Measurements from ENCODE around the gene SERINC2. TPM values are rescaled to one million over a fixed set of nuclear protein-coding genes. Genes with fewer than 3 reads are reported as not detected.

The SERINC2 gene
- total and polyA plus RNA-seq, 4 donors: 4.9 to 66.4 (median 38.7) TPM

- TF ChIP-seq FOXA1 (IDR thresholded peaks at IDR 0.05) (no peak), JUND (IDR thresholded peaks at IDR 0.05) (no peak), CTCF (IDR thresholded peaks at IDR 0.05; ENCODE audit: low read depth, low read length, missing input control) (no peak), YY1 (IDR thresholded peaks at IDR 0.05) (no peak), HNF4G (IDR thresholded peaks at IDR 0.05) (no peak), GABPA (IDR thresholded peaks at IDR 0.05 in 1 of 2, conservative IDR thresholded peaks at IDR 0.05 in 1 of 2) (no peak), HNF4A (conservative IDR thresholded peaks at IDR 0.05) (no peak), TAF1 (conservative IDR thresholded peaks at IDR 0.05) (no peak), SP1 (IDR thresholded peaks at IDR 0.05) (no peak), RXRA (IDR thresholded peaks at IDR 0.05) (no peak), FOXA2 (IDR thresholded peaks at IDR 0.05) (no peak), EGR1 (IDR thresholded peaks at IDR 0.05; ENCODE audit: low read depth in 2 of 2) (no peak)
- TF ChIP-seq, protein P1, sequence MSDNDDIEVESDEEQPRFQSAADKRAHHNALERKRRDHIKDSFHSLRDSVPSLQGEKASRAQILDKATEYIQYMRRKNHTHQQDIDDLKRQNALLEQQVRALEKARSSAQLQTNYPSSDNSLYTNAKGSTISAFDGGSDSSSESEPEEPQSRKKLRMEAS (IDR thresholded peaks at IDR 0.05): no peak
- TF ChIP-seq, protein P2, sequence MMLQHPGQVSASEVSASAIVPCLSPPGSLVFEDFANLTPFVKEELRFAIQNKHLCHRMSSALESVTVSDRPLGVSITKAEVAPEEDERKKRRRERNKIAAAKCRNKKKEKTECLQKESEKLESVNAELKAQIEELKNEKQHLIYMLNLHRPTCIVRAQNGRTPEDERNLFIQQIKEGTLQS (IDR thresholded peaks at IDR 0.05): no peak
- TF ChIP-seq, protein P3, sequence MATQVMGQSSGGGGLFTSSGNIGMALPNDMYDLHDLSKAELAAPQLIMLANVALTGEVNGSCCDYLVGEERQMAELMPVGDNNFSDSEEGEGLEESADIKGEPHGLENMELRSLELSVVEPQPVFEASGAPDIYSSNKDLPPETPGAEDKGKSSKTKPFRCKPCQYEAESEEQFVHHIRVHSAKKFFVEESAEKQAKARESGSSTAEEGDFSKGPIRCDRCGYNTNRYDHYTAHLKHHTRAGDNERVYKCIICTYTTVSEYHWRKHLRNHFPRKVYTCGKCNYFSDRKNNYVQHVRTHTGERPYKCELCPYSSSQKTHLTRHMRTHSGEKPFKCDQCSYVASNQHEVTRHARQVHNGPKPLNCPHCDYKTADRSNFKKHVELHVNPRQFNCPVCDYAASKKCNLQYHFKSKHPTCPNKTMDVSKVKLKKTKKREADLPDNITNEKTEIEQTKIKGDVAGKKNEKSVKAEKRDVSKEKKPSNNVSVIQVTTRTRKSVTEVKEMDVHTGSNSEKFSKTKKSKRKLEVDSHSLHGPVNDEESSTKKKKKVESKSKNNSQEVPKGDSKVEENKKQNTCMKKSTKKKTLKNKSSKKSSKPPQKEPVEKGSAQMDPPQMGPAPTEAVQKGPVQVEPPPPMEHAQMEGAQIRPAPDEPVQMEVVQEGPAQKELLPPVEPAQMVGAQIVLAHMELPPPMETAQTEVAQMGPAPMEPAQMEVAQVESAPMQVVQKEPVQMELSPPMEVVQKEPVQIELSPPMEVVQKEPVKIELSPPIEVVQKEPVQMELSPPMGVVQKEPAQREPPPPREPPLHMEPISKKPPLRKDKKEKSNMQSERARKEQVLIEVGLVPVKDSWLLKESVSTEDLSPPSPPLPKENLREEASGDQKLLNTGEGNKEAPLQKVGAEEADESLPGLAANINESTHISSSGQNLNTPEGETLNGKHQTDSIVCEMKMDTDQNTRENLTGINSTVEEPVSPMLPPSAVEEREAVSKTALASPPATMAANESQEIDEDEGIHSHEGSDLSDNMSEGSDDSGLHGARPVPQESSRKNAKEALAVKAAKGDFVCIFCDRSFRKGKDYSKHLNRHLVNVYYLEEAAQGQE (IDR thresholded peaks at IDR 0.05): no peak
- TF ChIP-seq, protein P4, sequence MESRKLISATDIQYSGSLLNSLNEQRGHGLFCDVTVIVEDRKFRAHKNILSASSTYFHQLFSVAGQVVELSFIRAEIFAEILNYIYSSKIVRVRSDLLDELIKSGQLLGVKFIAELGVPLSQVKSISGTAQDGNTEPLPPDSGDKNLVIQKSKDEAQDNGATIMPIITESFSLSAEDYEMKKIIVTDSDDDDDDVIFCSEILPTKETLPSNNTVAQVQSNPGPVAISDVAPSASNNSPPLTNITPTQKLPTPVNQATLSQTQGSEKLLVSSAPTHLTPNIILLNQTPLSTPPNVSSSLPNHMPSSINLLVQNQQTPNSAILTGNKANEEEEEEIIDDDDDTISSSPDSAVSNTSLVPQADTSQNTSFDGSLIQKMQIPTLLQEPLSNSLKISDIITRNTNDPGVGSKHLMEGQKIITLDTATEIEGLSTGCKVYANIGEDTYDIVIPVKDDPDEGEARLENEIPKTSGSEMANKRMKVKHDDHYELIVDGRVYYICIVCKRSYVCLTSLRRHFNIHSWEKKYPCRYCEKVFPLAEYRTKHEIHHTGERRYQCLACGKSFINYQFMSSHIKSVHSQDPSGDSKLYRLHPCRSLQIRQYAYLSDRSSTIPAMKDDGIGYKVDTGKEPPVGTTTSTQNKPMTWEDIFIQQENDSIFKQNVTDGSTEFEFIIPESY (IDR thresholded peaks at IDR 0.05): no peak
- Histone ChIP-seq H3K36me3 (ENCODE audit: control insufficient read depth in 4 of 4, insufficient read depth in 3 of 4, low read depth in 1 of 4, low read length in 3 of 4) (peaks cover 0 to 17% (median 2%) of the 10 kb centered on the region in 4 donors), H3K9me3 (ENCODE audit: control insufficient read depth in 4 of 4, low read length in 3 of 4) (no peaks in the 10 kb centered on the region), H3K27me3 (ENCODE audit: control insufficient read depth in 4 of 4, insufficient read depth in 4 of 4, low read length in 3 of 4) (no peaks in the 10 kb centered on the region), H3K9ac (ENCODE audit: low read depth in 1 of 2, low read length in 2 of 2) (no peak overlapping the region), H3K27ac (ENCODE audit: low read depth in 1 of 2, low read length in 2 of 2) (no peak overlapping the region), H3K4me3 (ENCODE audit: low read depth in 1 of 3, low read length in 3 of 3) (no peak overlapping the region), H3K4me1 (ENCODE audit: control insufficient read depth in 4 of 4, insufficient read depth in 4 of 4, low read length in 3 of 4) (peaks cover 0 to 5% (median 1%) of the 10 kb centered on the region in 4 donors)
- no peak for DNase-seq (ENCODE audit: low spot score)
- WGBS: 94% methylated on average over 4 of the region's 4 CpGs
Observed at GRCh38 chr1:31427322-31427721, 14.3 kb downstream of the SERINC2 start.

Measured in liver (tissue), 9 donors.